ENCODE data around the gene FUZ.

FUZ gene

GRCh38 chr19:49860336-49861102 lies 47.4 kb upstream of the FUZ start:
- TF ChIP-seq REST (IDR thresholded peaks at IDR 0.05; ENCODE audit: insufficient read depth in 1 of 2, low read depth in 2 of 2, low read length in 2 of 2) (no peak), POLR2AphosphoS5 (IDR thresholded peaks at IDR 0.05; ENCODE audit: low read depth, low read length) (peak; percentile 19; the same call in 1 of the 2 replicates)

GRCh38 chr19:49859682-49860335 lies 46.7 kb upstream of the FUZ start:
- no peak for TF ChIP-seq REST (IDR thresholded peaks at IDR 0.05; ENCODE audit: insufficient read depth in 1 of 2, low read depth in 2 of 2, low read length in 2 of 2)
- no peak for TF ChIP-seq SIN3A (IDR thresholded peaks at IDR 0.05; ENCODE audit: borderline replicate concordance, insufficient read depth, low read length)
- TF ChIP-seq FOXP2 (optimal IDR thresholded peaks at IDR 0.05; ENCODE audit: borderline replicate concordance, extremely low read depth, extremely low read length, insufficient read depth), result no peak
- no peak for TF ChIP-seq POLR2AphosphoS5 (IDR thresholded peaks at IDR 0.05; ENCODE audit: low read depth, low read length)
- no peak for TF ChIP-seq TAF1 (IDR thresholded peaks at IDR 0.05; ENCODE audit: borderline replicate concordance, insufficient read depth, low read length)

GRCh38 chr19:49858088-49858985 lies 45.2 kb upstream of the FUZ start:
- TF ChIP-seq REST (IDR thresholded peaks at IDR 0.05; ENCODE audit: insufficient read depth in 1 of 2, low read depth in 2 of 2, low read length in 2 of 2) (no peak), TAF1 (IDR thresholded peaks at IDR 0.05; ENCODE audit: borderline replicate concordance, insufficient read depth, low read length) (no peak), POLR2AphosphoS5 (IDR thresholded peaks at IDR 0.05; ENCODE audit: low read depth, low read length) (peak; percentile 46; the same call in 1 of the 2 replicates), SIN3A (IDR thresholded peaks at IDR 0.05; ENCODE audit: borderline replicate concordance, insufficient read depth, low read length) (no peak), FOXP2 (optimal IDR thresholded peaks at IDR 0.05; ENCODE audit: borderline replicate concordance, extremely low read depth, extremely low read length, insufficient read depth) (no peak)

- TF ChIP-seq FOXP2 (optimal IDR thresholded peaks at IDR 0.05; ENCODE audit: borderline replicate concordance, extremely low read depth, extremely low read length, insufficient read depth), result no peak
- TF ChIP-seq SIN3A (IDR thresholded peaks at IDR 0.05; ENCODE audit: borderline replicate concordance, insufficient read depth, low read length), result no peak
- TF ChIP-seq TAF1 (IDR thresholded peaks at IDR 0.05; ENCODE audit: borderline replicate concordance, insufficient read depth, low read length), result no peak
- TF ChIP-seq POLR2AphosphoS5 (IDR thresholded peaks at IDR 0.05; ENCODE audit: low read depth, low read length), result no peak; the same call in 1 of the 2 replicates
- TF ChIP-seq REST (IDR thresholded peaks at IDR 0.05; ENCODE audit: insufficient read depth in 1 of 2, low read depth in 2 of 2, low read length in 2 of 2), result no peak
Observed at GRCh38 chr19:49857838-49858087, 44.7 kb upstream of the FUZ start.
